Measurements from ENCODE around the gene CYSTM1. TPM values are rescaled to one million over a fixed set of nuclear protein-coding genes. Genes with fewer than 3 reads are reported as not detected.

The CYSTM1 gene
- total and polyA plus RNA-seq, 4 donors, result 8.1 to 45.7 (median 23.4) TPM

GRCh38 chr5:140284013-140284412 lies 109.0 kb downstream of the CYSTM1 start:
- WGBS, result 93% methylated on average over 3 of the region's 3 CpGs
- TF ChIP-seq FOXA2 (IDR thresholded peaks at IDR 0.05), result no peak
- TF ChIP-seq RXRA (IDR thresholded peaks at IDR 0.05), result no peak
- no peak for TF ChIP-seq FOXA1 (IDR thresholded peaks at IDR 0.05)
- TF ChIP-seq JUND (IDR thresholded peaks at IDR 0.05), result no peak
- TF ChIP-seq RAD21 (IDR thresholded peaks at IDR 0.05), result no peak
- no peak for TF ChIP-seq EGR1 (IDR thresholded peaks at IDR 0.05; ENCODE audit: low read depth in 2 of 2)
- no peak for TF ChIP-seq YY1 (IDR thresholded peaks at IDR 0.05)
- no peak for TF ChIP-seq TAF1 (conservative IDR thresholded peaks at IDR 0.05)
- TF ChIP-seq ZBTB33 (IDR thresholded peaks at IDR 0.05), result no peak
- TF ChIP-seq GABPA (IDR thresholded peaks at IDR 0.05 in 1 of 2, conservative IDR thresholded peaks at IDR 0.05 in 1 of 2), result no peak
- no peak for TF ChIP-seq HNF4G (IDR thresholded peaks at IDR 0.05)
- TF ChIP-seq, protein P1, sequence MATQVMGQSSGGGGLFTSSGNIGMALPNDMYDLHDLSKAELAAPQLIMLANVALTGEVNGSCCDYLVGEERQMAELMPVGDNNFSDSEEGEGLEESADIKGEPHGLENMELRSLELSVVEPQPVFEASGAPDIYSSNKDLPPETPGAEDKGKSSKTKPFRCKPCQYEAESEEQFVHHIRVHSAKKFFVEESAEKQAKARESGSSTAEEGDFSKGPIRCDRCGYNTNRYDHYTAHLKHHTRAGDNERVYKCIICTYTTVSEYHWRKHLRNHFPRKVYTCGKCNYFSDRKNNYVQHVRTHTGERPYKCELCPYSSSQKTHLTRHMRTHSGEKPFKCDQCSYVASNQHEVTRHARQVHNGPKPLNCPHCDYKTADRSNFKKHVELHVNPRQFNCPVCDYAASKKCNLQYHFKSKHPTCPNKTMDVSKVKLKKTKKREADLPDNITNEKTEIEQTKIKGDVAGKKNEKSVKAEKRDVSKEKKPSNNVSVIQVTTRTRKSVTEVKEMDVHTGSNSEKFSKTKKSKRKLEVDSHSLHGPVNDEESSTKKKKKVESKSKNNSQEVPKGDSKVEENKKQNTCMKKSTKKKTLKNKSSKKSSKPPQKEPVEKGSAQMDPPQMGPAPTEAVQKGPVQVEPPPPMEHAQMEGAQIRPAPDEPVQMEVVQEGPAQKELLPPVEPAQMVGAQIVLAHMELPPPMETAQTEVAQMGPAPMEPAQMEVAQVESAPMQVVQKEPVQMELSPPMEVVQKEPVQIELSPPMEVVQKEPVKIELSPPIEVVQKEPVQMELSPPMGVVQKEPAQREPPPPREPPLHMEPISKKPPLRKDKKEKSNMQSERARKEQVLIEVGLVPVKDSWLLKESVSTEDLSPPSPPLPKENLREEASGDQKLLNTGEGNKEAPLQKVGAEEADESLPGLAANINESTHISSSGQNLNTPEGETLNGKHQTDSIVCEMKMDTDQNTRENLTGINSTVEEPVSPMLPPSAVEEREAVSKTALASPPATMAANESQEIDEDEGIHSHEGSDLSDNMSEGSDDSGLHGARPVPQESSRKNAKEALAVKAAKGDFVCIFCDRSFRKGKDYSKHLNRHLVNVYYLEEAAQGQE (IDR thresholded peaks at IDR 0.05), result no peak
- TF ChIP-seq, protein P2, sequence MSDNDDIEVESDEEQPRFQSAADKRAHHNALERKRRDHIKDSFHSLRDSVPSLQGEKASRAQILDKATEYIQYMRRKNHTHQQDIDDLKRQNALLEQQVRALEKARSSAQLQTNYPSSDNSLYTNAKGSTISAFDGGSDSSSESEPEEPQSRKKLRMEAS (IDR thresholded peaks at IDR 0.05), result no peak
- no peak for TF ChIP-seq HNF4A (conservative IDR thresholded peaks at IDR 0.05)
- no peak for TF ChIP-seq ATF3 (IDR thresholded peaks at IDR 0.05)
- no peak for TF ChIP-seq NR2F2 (IDR thresholded peaks at IDR 0.05)
- TF ChIP-seq, protein P3, sequence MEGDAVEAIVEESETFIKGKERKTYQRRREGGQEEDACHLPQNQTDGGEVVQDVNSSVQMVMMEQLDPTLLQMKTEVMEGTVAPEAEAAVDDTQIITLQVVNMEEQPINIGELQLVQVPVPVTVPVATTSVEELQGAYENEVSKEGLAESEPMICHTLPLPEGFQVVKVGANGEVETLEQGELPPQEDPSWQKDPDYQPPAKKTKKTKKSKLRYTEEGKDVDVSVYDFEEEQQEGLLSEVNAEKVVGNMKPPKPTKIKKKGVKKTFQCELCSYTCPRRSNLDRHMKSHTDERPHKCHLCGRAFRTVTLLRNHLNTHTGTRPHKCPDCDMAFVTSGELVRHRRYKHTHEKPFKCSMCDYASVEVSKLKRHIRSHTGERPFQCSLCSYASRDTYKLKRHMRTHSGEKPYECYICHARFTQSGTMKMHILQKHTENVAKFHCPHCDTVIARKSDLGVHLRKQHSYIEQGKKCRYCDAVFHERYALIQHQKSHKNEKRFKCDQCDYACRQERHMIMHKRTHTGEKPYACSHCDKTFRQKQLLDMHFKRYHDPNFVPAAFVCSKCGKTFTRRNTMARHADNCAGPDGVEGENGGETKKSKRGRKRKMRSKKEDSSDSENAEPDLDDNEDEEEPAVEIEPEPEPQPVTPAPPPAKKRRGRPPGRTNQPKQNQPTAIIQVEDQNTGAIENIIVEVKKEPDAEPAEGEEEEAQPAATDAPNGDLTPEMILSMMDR (IDR thresholded peaks at IDR 0.05; ENCODE audit: low read depth, low read length, missing input control), result no peak
- TF ChIP-seq SP1 (IDR thresholded peaks at IDR 0.05), result no peak
- peaks cover 0 to 3% (median 0%) of the 10 kb centered on the region in 4 donors for H3K4me1 ChIP-seq (ENCODE audit: control insufficient read depth in 4 of 4, insufficient read depth in 4 of 4, low read length in 3 of 4)
- no peak overlapping the region for H3K27ac ChIP-seq (ENCODE audit: low read depth in 1 of 2, low read length in 2 of 2)
- no peaks in the 10 kb centered on the region for H3K9me3 ChIP-seq (ENCODE audit: control insufficient read depth in 4 of 4, low read length in 3 of 4)
- H3K9ac ChIP-seq (ENCODE audit: low read depth in 1 of 2, low read length in 2 of 2), result no peak overlapping the region
- DNase-seq (ENCODE audit: low spot score), result no peak
- H3K4me3 ChIP-seq (ENCODE audit: low read depth in 1 of 3, low read length in 3 of 3), result no peak overlapping the region
- H3K27me3 ChIP-seq (ENCODE audit: control insufficient read depth in 4 of 4, insufficient read depth in 4 of 4, low read length in 3 of 4), result no peaks in the 10 kb centered on the region
- peaks cover 0 to 5% (median 3%) of the 10 kb centered on the region in 4 donors for H3K36me3 ChIP-seq (ENCODE audit: control insufficient read depth in 4 of 4, insufficient read depth in 3 of 4, low read depth in 1 of 4, low read length in 3 of 4)
